GM18499 (cell line): Measurements from ENCODE around the gene HCFC2.
"Not testable (repeated sequence)": the region's sequence is repeated elsewhere in the genome, so short reads cannot be mapped to it uniquely, and the experiment has no call there.

Experiments
- ATAC-seq: cut with Tn5 transposase; IDR thresholded peaks from one replicate; pipeline ENCODE4 v1.9.1; 2021; ENCODE audit warnings: moderate number of reproducible peaks; ENCODE audit not compliant: insufficient read depth, unreplicated experiment

HCFC2 gene

GRCh38 chr12:104064031-104064841, at the start of gene HCFC2:
HCFC2 (plus strand) TSS chr12:104064531; CDS start chr12:104064561, 30 bp downstream.
- ATAC-seq = peak; percentile 43

DNA sequence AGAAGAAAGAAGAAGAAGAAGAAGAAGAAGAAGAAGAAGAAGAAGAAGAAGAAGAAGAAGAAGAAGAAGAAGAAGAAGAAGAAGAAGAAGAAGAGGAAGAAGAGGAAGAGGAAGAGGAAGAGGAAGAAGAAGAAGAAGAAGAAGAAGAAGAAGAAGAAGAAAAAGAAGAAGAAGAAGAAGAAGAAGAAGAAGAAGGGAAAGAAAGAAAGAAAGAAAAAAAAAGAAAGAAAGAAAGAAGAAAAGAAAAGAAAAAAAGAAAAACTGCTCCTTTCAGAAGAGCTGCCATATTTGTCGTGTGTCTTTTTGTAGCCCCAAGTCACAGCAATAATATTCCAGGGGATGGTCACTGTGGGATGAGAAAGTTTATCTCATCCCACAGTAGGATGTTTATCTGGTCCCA, 42.5 kb upstream of the HCFC2 start:
- not testable (repeated sequence) for ATAC-seq

DNA sequence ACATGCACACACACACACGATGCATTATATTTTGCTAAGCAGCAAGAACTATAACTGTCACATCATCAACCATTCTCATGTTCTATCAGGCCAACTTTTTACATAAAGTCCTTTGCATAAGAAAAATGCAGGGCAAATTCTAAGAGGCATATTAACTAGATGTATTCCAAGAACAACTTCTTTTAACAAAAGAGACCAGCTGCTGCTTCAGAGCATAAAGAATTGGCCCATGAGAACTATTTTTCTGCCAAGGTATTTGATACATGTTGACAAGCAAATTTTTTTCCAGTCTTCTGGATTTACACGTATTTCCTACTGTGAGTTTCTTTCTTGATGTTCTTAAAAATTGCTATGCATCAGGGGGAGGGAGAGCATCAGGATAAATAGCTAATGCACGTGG, 41.5 kb upstream of the HCFC2 start:
- no peak for ATAC-seq

GRCh38 chr12:104023710-104024109, 40.6 kb upstream of the HCFC2 start:
- no peak for ATAC-seq

GRCh38 chr12:104024348-104024747, 40.0 kb upstream of the HCFC2 start:
- no peak for ATAC-seq

GRCh38 chr12:104025771-104026170, 38.6 kb upstream of the HCFC2 start:
- no peak for ATAC-seq

DNA sequence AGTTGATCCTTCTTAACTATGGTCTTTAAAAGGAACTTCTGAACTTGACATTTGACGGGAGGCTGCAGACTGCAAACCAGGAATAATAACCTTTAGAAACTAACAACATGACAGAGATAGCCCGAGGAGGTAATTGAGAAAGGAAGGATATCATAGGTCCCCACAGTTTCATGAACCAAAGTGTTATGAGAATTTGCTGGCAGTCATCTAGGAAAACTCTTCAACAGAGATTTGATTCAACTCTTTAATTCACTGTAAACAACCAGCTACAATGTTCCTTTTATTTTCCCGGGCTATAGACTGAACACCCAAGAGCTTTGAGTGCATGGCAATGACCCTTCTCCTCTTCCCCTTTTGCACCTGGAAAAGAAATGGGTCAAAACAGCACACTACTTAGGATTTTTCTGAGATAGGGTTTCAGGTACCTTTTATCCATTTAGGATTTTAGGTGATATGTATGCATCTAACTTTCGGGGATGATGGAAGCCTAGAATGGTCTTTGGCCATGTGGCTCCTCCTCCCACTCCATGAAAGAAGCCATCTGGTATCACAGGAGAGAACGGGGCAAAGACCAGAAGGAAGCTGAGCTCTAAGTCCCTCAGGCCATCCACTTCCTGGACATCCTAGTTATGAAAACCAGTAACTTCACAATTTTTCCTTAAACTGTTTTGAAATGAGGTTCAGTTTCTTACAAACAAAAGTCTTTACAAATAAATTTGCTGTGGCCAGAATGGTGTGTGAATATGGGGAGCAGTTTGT, 37.3 kb upstream of the HCFC2 start:
- no peak for ATAC-seq

GRCh38 chr12:104030596-104030995, 33.7 kb upstream of the HCFC2 start:
- ATAC-seq = not testable (repeated sequence)

- ATAC-seq = not testable (repeated sequence)
Observed at GRCh38 chr12:104036143-104036542, 28.2 kb upstream of the HCFC2 start.

DNA sequence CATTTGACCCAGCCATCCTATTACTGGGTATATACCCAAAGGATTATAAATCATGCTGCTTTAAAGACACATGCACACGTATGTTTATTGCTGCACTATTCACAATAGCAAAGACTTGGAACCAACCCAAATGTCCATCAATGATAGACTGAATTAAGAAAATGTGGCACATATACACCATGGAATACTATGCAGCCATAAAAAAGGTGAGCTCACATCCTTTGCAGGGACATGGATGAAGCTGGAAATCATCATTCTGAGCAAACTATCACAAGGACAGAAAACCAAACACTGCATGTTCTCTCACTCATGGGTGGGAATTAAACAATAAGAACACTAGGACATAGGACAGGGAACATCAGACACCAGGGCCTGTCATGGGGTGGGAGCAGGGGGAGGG, 24.6 kb upstream of the HCFC2 start:
- ATAC-seq = not testable (repeated sequence)

DNA sequence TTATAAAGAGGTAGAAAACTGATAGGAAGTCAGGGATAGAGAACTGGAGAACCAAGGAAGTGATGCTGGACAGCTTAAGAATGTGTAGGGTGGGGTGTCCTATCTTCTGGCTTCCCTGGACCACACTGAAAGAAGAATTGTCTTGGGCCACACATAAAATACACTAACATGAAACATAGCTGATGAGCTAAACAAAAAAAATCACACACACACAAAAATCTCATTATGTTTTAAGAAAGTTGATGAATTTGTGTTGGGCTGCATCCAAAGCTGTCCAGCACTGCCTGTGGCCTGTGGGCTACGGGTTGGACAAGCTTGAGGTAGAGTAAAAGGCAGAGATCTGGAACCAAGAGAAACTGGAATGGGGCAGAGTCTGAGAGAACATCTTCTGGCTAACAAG, 21.8 kb upstream of the HCFC2 start:
- no peak for ATAC-seq

- no peak for ATAC-seq
Observed at GRCh38 chr12:104044158-104044557, 20.2 kb upstream of the HCFC2 start.

GRCh38 chr12:104046306-104046705, 18.0 kb upstream of the HCFC2 start:
- ATAC-seq = no peak

DNA sequence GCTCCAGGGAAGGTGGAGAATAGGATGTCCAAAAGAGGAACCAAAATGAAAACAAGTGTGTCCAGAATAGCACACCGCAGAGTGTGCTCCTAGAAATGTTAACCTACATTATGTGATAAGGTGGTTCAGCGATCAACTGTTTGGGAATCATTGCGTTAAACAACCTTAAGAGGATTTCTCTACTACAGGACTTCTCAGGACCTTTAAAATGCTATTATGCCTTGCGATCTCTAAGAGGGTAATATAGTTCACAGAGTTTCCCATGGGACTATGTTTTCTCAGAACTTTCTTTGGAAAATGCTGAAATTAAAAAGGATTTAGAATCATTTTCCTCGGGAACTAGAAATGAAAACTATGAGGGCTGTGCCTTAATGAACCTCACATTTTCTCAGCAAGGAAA, 16.2 kb upstream of the HCFC2 start:
- no peak for ATAC-seq

DNA sequence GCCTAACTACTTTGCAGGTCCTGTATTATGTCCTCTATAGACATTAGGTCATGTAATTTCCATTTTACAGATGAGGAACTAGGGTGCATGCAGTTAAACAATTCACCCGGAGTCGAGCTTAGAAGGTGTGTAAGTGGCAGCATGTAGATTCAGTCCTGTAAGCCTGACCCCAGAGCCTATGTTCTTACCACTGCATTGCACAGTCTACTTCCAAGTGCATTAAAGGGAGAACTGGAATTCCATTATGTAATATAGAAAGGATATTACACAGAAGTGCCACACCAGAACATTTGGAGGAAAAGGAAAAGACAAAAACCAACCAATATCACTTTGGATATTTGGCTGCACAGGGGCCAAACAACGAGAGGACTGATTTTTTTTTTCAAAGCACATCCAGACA, 15.5 kb upstream of the HCFC2 start:
- ATAC-seq = no peak

DNA sequence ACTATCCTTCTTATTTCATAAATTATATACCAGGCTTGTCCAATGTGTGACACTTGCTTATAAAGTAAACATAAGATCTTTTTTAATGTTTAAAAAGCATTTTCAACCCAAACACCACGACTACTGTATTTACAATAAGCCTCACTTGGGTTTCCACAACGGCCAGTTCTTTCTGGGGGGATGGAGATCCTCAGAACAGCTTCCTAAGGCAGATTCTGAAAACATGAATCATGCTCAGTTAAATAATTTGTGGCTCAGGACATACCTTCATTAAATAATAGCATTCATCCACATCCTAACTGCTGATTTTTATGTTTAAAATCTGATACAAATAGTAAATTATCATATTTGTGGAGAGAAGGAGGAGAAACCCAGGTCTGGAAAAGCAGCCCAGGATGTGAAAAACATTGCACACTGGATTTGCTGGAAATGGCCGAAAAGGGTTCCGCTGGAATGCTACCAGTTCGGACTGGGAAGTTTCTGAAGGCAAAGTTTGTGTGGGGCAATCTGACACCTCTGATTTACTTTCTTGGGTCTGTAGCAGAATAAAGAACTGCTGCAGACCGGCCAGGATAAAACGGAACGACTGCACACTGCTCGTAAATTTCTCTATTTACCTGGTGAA, 14.9 kb upstream of the HCFC2 start:
- ATAC-seq = no peak

- no peak for ATAC-seq
Observed at GRCh38 chr12:104049903-104050356, 14.4 kb upstream of the HCFC2 start, which contains the start of gene GLT8D2. GLT8D2 (minus strand) TSS chr12:104050187; CDS start chr12:104019648, 30,539 bp downstream.

- ATAC-seq = no peak
Observed at GRCh38 chr12:104050436-104050835, 13.9 kb upstream of the HCFC2 start.

GRCh38 chr12:104054681-104055346, 9.5 kb upstream of the HCFC2 start:
- ATAC-seq = no peak

DNA sequence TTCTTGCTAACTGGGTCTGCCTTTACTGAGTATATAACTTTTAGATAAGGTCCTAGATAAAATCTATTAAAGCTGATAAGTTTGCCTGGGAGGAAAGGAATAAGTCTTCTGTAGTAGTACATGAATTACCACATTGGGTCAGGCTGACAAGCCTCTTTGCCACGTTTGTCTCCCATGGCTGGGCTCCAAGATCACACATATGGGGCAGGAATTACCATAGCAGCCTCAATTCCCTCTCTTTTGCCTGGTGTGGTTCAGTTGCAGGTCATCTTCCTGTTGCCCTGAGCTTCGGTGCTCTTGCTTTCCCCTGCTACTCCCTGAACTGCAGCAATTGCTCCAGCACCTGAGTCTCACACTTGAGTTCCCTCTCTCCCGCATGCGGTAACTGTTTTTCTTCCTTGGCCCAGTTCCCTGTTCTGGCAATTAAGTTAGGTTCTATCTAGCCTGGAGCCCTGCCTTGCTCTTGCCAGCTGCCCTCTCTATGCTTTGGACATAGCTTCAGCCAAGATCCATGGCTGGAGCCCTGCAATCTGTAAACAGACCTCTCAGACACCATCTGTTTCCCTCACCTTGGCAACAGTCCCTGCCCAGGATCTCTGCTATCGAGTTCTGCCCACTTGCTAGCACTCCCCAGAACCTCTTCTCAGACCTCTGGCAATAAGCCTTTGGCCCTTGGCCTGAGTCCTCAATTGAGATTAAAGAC, 8.5 kb upstream of the HCFC2 start:
- ATAC-seq = no peak
